ENCODE measurements around the gene ABL2. TPM values are rescaled to one million over a fixed set of nuclear protein-coding genes. Genes with fewer than 3 reads are reported as not detected.
"Not testable (repeated sequence)": the region's sequence is repeated elsewhere in the genome, so short reads cannot be mapped to it uniquely, and the experiment has no call there.

ABL2 gene
- total and polyA plus RNA-seq, 9 of the 15 experiments (the other 6 are each of a cell fraction or from before 2014, with no cell fraction given) = 1.4 to 15.0 (median 8.6) TPM

GRCh38 chr1:179226738-179227137 is 2.7 kb downstream of the ABL2 start:
- no peak for FAIRE-seq
- Histone ChIP-seq H3K4me1 (replicated peaks in 1 of 2; ENCODE audit: control insufficient read depth in 2 of 2, insufficient read depth in 2 of 2, low read length in 2 of 2) (peaks cover 11 to 16% of the 10 kb centered on the region in 2 experiments; a peak in 4 of 5 replicates), H4K20me1 (replicated peaks; ENCODE audit: control insufficient read depth, insufficient read depth, low read length) (no peaks in the 10 kb centered on the region), H3K9me3 (replicated peaks; ENCODE audit: control insufficient read depth, insufficient read depth, low read depth, low read length) (no peaks in the 10 kb centered on the region), H3K4me3 (no peak overlapping the region), H3K27me3 (ENCODE audit: control insufficient read depth in 2 of 2, insufficient read depth in 2 of 2, low read length in 2 of 2) (no peaks in the 10 kb centered on the region), H3K36me3 (ENCODE audit: control insufficient read depth, insufficient read depth, low read length) (peaks cover 20% of the 10 kb centered on the region), H3K9me1 (ENCODE audit: control insufficient read depth, insufficient read depth, low read length) (no peaks in the 10 kb centered on the region), H2AFZ (ENCODE audit: low read depth, low read length) (no peak overlapping the region), H3K27ac (ENCODE audit: extremely low read depth, low read depth, low read length) (no peak overlapping the region), H3K4me2 (ENCODE audit: insufficient read depth, low read length) (no peak overlapping the region), H3K9ac (ENCODE audit: insufficient read depth in 1 of 2, low read depth in 2 of 2, low read length in 2 of 2) (no peak overlapping the region), H3K79me2 (ENCODE audit: control insufficient read depth, insufficient read depth, low read length) (peaks cover 58% of the 10 kb centered on the region)
- ChIA-PET CTCF (ENCODE audit: low intra/inter-chr PET ratio) (interaction anchor here (0.7 kb wide), 1 partner anchor 801 kb away, joined by 4 read pairs; no protein-coding TSS in a partner anchor), POLR2A (no interaction called here)
- no TSS peak for BruUV-seq (replicated peaks)
- no peak for ATAC-seq
- TF ChIP-seq HIVEP1 (CRISPR knock-in tag; IDR thresholded peaks at IDR 0.05) (no peak), IRF9 (tag; IDR thresholded peaks at IDR 0.05) (no peak), NCOR1 (IDR thresholded peaks at IDR 0.05) (no peak), ZNF217 (CRISPR knock-in tag; IDR thresholded peaks at IDR 0.05) (no peak), ZBTB7A (IDR thresholded peaks at IDR 0.05; ENCODE audit: borderline replicate concordance, control insufficient read depth, low read depth, low read length) (no peak), RBM22 (IDR thresholded peaks at IDR 0.05; ENCODE audit: low read depth, low read length, poor library complexity, severe bottlenecking) (no peak), ZNF507 (tag; conservative IDR thresholded peaks at IDR 0.05) (no peak)
- TF ChIP-seq, protein P1, sequence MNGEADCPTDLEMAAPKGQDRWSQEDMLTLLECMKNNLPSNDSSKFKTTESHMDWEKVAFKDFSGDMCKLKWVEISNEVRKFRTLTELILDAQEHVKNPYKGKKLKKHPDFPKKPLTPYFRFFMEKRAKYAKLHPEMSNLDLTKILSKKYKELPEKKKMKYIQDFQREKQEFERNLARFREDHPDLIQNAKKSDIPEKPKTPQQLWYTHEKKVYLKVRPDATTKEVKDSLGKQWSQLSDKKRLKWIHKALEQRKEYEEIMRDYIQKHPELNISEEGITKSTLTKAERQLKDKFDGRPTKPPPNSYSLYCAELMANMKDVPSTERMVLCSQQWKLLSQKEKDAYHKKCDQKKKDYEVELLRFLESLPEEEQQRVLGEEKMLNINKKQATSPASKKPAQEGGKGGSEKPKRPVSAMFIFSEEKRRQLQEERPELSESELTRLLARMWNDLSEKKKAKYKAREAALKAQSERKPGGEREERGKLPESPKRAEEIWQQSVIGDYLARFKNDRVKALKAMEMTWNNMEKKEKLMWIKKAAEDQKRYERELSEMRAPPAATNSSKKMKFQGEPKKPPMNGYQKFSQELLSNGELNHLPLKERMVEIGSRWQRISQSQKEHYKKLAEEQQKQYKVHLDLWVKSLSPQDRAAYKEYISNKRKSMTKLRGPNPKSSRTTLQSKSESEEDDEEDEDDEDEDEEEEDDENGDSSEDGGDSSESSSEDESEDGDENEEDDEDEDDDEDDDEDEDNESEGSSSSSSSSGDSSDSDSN (IDR thresholded peaks at IDR 0.05; ENCODE audit: borderline replicate concordance in 1 of 2, low read depth in 2 of 2, low read length in 2 of 2) = no peak
- in situ Hi-C loops (cut with MboI) = no loop called here
- no peak for DNase-seq (ENCODE audit: extremely low read depth in 1 of 4, low spot score in 3 of 4)
- intact Hi-C loops (cut with micrococcal nuclease) = no loop called here

- H3K27ac ChIP-seq (ENCODE audit: extremely low read depth, low read depth, low read length); H3K4me2 ChIP-seq (ENCODE audit: insufficient read depth, low read length); FAIRE-seq; H3K9me1 ChIP-seq (ENCODE audit: control insufficient read depth, insufficient read depth, low read length); H2AFZ ChIP-seq (ENCODE audit: low read depth, low read length); BruUV-seq (replicated peaks); in situ Hi-C loops (cut with MboI); H3K9me3 ChIP-seq (replicated peaks; ENCODE audit: control insufficient read depth, insufficient read depth, low read depth, low read length); CTCF ChIA-PET (ENCODE audit: low intra/inter-chr PET ratio); DNase-seq (ENCODE audit: extremely low read depth in 1 of 4, low spot score in 3 of 4); H3K4me1 ChIP-seq (replicated peaks in 1 of 2; ENCODE audit: control insufficient read depth in 2 of 2, insufficient read depth in 2 of 2, low read length in 2 of 2); H3K4me3 ChIP-seq; intact Hi-C loops (cut with micrococcal nuclease); H4K20me1 ChIP-seq (replicated peaks; ENCODE audit: control insufficient read depth, insufficient read depth, low read length); H3K9ac ChIP-seq (ENCODE audit: insufficient read depth in 1 of 2, low read depth in 2 of 2, low read length in 2 of 2); H3K27me3 ChIP-seq (ENCODE audit: control insufficient read depth in 2 of 2, insufficient read depth in 2 of 2, low read length in 2 of 2); ATAC-seq: not testable (repeated sequence)
- peaks cover 62% of the 10 kb centered on the region for H3K79me2 ChIP-seq (ENCODE audit: control insufficient read depth, insufficient read depth, low read length)
- H3K36me3 ChIP-seq (ENCODE audit: control insufficient read depth, insufficient read depth, low read length) = peaks cover 38% of the 10 kb centered on the region
- 96% methylated on average over 8 of the region's 8 CpGs for WGBS (ENCODE audit: insufficient coverage, low coverage, missing lambda C conversion rate)
- POLR2A ChIA-PET = interaction anchor here (1.2 kb wide), 1 partner anchor 15 kb away, joined by 3 read pairs; no protein-coding TSS in a partner anchor
Measured at GRCh38 chr1:179224466-179224865, 5.0 kb downstream of the ABL2 start.
